ENCODE results near the gene ZNF160. TPM values are rescaled to one million over a fixed set of nuclear protein-coding genes. Genes with fewer than 3 reads are reported as not detected.

Gene ZNF160
- total RNA-seq, 1 donor from 2014 or later = 30.7 TPM

DNA sequence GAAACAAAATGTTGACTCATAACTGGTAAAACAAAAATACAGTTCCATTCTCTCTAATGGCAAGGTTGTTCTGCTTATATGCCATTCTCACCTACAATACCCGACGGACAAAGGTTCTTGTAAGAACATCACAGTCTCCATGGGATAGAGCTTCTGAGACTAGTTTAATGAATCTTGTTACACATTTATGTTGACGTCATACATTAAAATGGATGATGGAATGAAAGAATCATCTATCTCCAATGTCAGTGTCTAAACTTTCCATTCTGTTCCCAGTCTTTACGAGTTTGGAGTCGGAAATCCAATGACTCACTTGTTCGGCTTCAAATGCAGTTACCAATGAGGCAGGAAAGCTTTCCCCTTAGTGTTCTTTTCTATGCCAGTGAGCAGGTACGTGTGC is 17.7 kb downstream of the ZNF160 start:
- TF ChIP-seq, protein P1, sequence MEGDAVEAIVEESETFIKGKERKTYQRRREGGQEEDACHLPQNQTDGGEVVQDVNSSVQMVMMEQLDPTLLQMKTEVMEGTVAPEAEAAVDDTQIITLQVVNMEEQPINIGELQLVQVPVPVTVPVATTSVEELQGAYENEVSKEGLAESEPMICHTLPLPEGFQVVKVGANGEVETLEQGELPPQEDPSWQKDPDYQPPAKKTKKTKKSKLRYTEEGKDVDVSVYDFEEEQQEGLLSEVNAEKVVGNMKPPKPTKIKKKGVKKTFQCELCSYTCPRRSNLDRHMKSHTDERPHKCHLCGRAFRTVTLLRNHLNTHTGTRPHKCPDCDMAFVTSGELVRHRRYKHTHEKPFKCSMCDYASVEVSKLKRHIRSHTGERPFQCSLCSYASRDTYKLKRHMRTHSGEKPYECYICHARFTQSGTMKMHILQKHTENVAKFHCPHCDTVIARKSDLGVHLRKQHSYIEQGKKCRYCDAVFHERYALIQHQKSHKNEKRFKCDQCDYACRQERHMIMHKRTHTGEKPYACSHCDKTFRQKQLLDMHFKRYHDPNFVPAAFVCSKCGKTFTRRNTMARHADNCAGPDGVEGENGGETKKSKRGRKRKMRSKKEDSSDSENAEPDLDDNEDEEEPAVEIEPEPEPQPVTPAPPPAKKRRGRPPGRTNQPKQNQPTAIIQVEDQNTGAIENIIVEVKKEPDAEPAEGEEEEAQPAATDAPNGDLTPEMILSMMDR (conservative IDR thresholded peaks at IDR 0.05) = no peak

DNA sequence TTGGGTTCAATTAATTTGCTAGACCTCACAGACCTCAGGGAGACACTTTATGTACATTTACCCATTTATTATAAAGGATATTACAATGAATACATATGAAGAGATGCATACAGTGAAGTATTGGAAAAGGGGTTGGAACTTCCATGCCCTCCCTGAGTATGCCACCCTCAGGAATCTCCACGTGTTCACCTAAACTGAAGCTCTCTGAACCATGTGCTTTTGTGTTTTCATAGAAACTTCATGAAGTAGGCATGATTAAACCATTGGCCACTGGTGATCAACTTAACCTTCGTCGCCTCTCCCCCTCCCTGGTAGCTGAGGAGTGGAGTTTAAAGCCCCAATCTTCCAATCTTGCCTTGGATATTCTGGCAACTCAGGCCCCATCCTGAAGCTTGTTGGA is 20.3 kb downstream of the ZNF160 start:
- no peak for DNase-seq (ENCODE audit: extremely low spot score, unreplicated experiment)
- Mint-ChIP-seq H3K4me1 (ENCODE audit: unreplicated experiment) (no peaks in the 10 kb centered on the region), H3K27me3 (no peaks in the 10 kb centered on the region), H3K9me3 (peaks cover 5% of the 10 kb centered on the region), H3K27ac (no peak overlapping the region), H3K36me3 (peaks cover 70% of the 10 kb centered on the region), H3K4me3 (no peak overlapping the region)
- TF ChIP-seq, protein P1 (conservative IDR thresholded peaks at IDR 0.05) = no peak

More for the DNA sequence above, 17.7 kb downstream of the ZNF160 start:
- peaks cover 5% of the 10 kb centered on the region for H3K9me3 Mint-ChIP-seq
- H3K4me1 Mint-ChIP-seq (ENCODE audit: unreplicated experiment) = no peaks in the 10 kb centered on the region
- no peak overlapping the region for H3K4me3 Mint-ChIP-seq
- H3K27me3 Mint-ChIP-seq = no peaks in the 10 kb centered on the region
- H3K27ac Mint-ChIP-seq = no peak overlapping the region
- H3K36me3 Mint-ChIP-seq = peaks cover 67% of the 10 kb centered on the region
- no peak for DNase-seq (ENCODE audit: extremely low spot score, unreplicated experiment)

DNA sequence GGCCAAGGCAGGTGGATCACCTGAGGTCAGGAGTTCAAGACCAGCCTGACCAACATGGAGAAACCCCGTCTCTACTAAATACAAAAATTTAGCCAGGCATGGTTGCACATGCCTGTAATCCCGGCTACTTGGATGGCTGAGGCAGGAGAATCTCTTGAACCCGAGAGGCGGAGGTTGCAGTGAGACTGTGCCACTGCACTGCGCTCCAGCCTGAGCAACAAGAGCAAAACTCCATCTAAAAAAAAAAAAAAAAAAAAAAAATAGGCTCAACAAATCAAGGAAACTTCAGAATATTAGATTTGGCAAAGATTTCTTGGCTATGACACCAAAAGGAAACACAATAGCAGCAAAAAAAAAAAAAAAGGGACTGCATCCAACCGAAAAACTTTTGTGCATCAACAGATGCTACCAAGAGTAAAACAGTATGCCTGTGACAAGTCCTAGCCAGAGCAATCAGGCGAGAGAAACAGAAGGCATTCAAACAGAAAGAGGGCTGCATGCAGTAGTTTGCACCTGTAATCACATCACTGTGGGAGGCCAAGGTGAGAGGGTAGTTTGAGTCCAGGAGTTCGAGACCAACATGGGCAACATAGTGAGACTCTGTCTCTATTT is 23.8 kb downstream of the ZNF160 start:
- peaks cover 7% of the 10 kb centered on the region for H3K4me1 Mint-ChIP-seq (ENCODE audit: unreplicated experiment)
- H3K36me3 Mint-ChIP-seq = peaks cover 65% of the 10 kb centered on the region
- DNase-seq (ENCODE audit: extremely low spot score, unreplicated experiment) = no peak
- H3K27me3 Mint-ChIP-seq = no peaks in the 10 kb centered on the region
- H3K27ac Mint-ChIP-seq = no peak overlapping the region
- TF ChIP-seq, protein P1 (conservative IDR thresholded peaks at IDR 0.05) = no peak
- H3K4me3 Mint-ChIP-seq = no peak overlapping the region
- peaks cover 5% of the 10 kb centered on the region for H3K9me3 Mint-ChIP-seq

- DNase-seq (ENCODE audit: extremely low spot score, unreplicated experiment) = no peak
- Mint-ChIP-seq H3K27ac (no peak overlapping the region), H3K4me1 (ENCODE audit: unreplicated experiment) (peaks cover 7% of the 10 kb centered on the region), H3K4me3 (no peak overlapping the region), H3K27me3 (no peaks in the 10 kb centered on the region), H3K36me3 (peaks cover 67% of the 10 kb centered on the region), H3K9me3 (peaks cover 5% of the 10 kb centered on the region)
- TF ChIP-seq, protein P1 (conservative IDR thresholded peaks at IDR 0.05) = no peak
Measured at GRCh38 chr19:53078668-53079067, 24.6 kb downstream of the ZNF160 start.

DNA sequence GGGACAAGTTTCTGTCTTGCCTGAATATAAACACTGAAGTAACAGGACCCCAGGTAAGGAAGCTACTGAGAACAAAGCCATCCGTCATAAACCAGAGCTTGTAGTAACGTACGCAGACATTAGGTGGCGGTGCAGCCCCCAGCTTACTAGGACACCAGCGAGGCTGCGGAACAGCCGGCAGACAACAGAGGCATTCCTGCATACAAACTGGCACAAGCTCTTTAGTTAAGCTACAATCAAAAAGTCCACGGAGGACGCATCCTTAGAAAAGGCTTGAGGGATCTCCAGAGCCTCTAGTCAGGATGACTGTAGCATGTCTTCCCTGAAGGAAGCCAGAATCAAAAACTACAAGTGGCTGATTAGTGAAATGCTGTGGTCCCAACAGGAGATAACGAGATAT is 26.2 kb downstream of the ZNF160 start:
- H3K36me3 Mint-ChIP-seq = peaks cover 64% of the 10 kb centered on the region
- peak overlapping the region; percentile 30 for H3K4me3 Mint-ChIP-seq
- peak overlapping the region; percentile 12 for H3K27ac Mint-ChIP-seq
- no peak for DNase-seq (ENCODE audit: extremely low spot score, unreplicated experiment)
- peaks cover 5% of the 10 kb centered on the region for H3K9me3 Mint-ChIP-seq
- H3K4me1 Mint-ChIP-seq (ENCODE audit: unreplicated experiment) = peaks cover 7% of the 10 kb centered on the region
- no peaks in the 10 kb centered on the region for H3K27me3 Mint-ChIP-seq
- TF ChIP-seq, protein P1 (conservative IDR thresholded peaks at IDR 0.05) = peak; percentile 84
